Measurements from ENCODE around the gene PPOX.

DNA sequence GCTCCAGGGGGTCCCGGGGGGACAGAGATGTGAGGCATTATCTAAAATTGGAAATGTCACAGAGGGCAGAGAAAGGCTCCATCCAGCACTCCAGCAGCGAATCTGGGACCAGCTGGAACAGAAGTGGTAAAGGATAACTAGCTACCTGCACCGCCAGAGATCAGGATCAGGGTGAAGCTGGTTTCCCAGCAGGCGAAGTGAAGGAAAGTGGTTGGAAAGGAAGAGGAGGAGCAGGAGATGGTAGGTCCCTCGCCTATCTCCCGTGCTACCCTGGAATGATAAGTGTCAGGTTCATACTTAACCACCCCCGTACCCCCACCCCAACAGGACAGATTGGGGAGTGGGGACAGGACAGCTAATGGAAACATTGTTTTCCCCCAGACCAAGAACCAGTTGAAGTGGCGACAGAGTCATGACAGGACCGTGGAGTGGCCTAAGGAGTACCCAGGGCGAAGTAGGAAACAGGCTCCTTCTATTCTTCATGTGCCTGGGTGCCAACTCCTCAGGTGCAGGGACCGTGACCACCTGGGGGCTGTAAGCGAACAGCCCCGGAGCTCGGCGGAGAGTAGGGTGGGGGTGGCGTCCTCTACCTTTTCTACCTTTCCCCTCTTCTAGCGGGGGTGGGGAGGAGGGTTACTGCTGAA is 10.4 kb downstream of the PPOX start:
- TF ChIP-seq CTCF (IDR thresholded peaks at IDR 0.05; ENCODE audit: low read depth, low read length, poor library complexity, severe bottlenecking), result no peak
- no peak for TF ChIP-seq EZH2phosphoT487 (IDR thresholded peaks at IDR 0.05; ENCODE audit: borderline replicate concordance, low read length)

All from DOHH2 (cell line).